Measurements from ENCODE around the gene PRLR.

Gene PRLR

GRCh38 chr5:35096932-35097331, 133.4 kb downstream of the PRLR start:
- H3K27me3 ChIP-seq (ENCODE audit: control insufficient read depth in 5 of 5, insufficient read depth in 4 of 5, low read length in 5 of 5) = peaks cover 0 to 2% (median 0%) of the 10 kb centered on the region in 5 donors
- H3K9ac ChIP-seq (ENCODE audit: low read length in 5 of 5) = no peak overlapping the region
- no peaks in the 10 kb centered on the region for H3K36me3 ChIP-seq (ENCODE audit: control insufficient read depth in 5 of 5, insufficient read depth in 5 of 5, low read length in 5 of 5)
- no peak overlapping the region for H3K4me3 ChIP-seq (ENCODE audit: low read depth in 1 of 5, low read length in 5 of 5)
- no peak overlapping the region for H3K27ac ChIP-seq (ENCODE audit: low read depth, low read length)
- H3K9me3 ChIP-seq (ENCODE audit: control insufficient read depth in 5 of 5, low read length in 5 of 5) = no peaks in the 10 kb centered on the region
- peaks cover 0 to 4% (median 0%) of the 10 kb centered on the region in 5 donors for H3K4me1 ChIP-seq (ENCODE audit: control insufficient read depth in 5 of 5, insufficient read depth in 5 of 5, low read length in 5 of 5)

GRCh38 chr5:35096216-35096615, 134.1 kb downstream of the PRLR start:
- H3K4me1 ChIP-seq (ENCODE audit: control insufficient read depth in 5 of 5, insufficient read depth in 5 of 5, low read length in 5 of 5) = peaks cover 0 to 4% (median 0%) of the 10 kb centered on the region in 5 donors
- no peaks in the 10 kb centered on the region for H3K36me3 ChIP-seq (ENCODE audit: control insufficient read depth in 5 of 5, insufficient read depth in 5 of 5, low read length in 5 of 5)
- no peaks in the 10 kb centered on the region for H3K9me3 ChIP-seq (ENCODE audit: control insufficient read depth in 5 of 5, low read length in 5 of 5)
- H3K27me3 ChIP-seq (ENCODE audit: control insufficient read depth in 5 of 5, insufficient read depth in 4 of 5, low read length in 5 of 5) = peaks cover 0 to 2% (median 0%) of the 10 kb centered on the region in 5 donors
- no peak overlapping the region for H3K4me3 ChIP-seq (ENCODE audit: low read depth in 1 of 5, low read length in 5 of 5)
- no peak overlapping the region for H3K9ac ChIP-seq (ENCODE audit: low read length in 5 of 5)
- no peak overlapping the region for H3K27ac ChIP-seq (ENCODE audit: low read depth, low read length)

- Histone ChIP-seq H3K4me1 (ENCODE audit: control insufficient read depth in 5 of 5, insufficient read depth in 5 of 5, low read length in 5 of 5) (peaks cover 0 to 4% (median 0%) of the 10 kb centered on the region in 5 donors), H3K27me3 (ENCODE audit: control insufficient read depth in 5 of 5, insufficient read depth in 4 of 5, low read length in 5 of 5) (peaks cover 0 to 2% (median 0%) of the 10 kb centered on the region in 5 donors), H3K4me3 (ENCODE audit: low read depth in 1 of 5, low read length in 5 of 5) (no peak overlapping the region), H3K9ac (ENCODE audit: low read length in 5 of 5) (no peak overlapping the region), H3K9me3 (ENCODE audit: control insufficient read depth in 5 of 5, low read length in 5 of 5) (no peaks in the 10 kb centered on the region), H3K27ac (ENCODE audit: low read depth, low read length) (no peak overlapping the region), H3K36me3 (ENCODE audit: control insufficient read depth in 5 of 5, insufficient read depth in 5 of 5, low read length in 5 of 5) (no peaks in the 10 kb centered on the region)
These were observed 134.9 kb downstream of the PRLR start for GRCh38 chr5:35095366-35095765.

- no peaks in the 10 kb centered on the region for H3K9me3 ChIP-seq (ENCODE audit: control insufficient read depth in 5 of 5, low read length in 5 of 5)
- no peak overlapping the region for H3K9ac ChIP-seq (ENCODE audit: low read length in 5 of 5)
- H3K36me3 ChIP-seq (ENCODE audit: control insufficient read depth in 5 of 5, insufficient read depth in 5 of 5, low read length in 5 of 5) = no peaks in the 10 kb centered on the region
- peaks cover 0 to 2% (median 0%) of the 10 kb centered on the region in 5 donors for H3K27me3 ChIP-seq (ENCODE audit: control insufficient read depth in 5 of 5, insufficient read depth in 4 of 5, low read length in 5 of 5)
- no peak overlapping the region for H3K27ac ChIP-seq (ENCODE audit: low read depth, low read length)
- H3K4me3 ChIP-seq (ENCODE audit: low read depth in 1 of 5, low read length in 5 of 5) = no peak overlapping the region
- peaks cover 0 to 4% (median 0%) of the 10 kb centered on the region in 5 donors for H3K4me1 ChIP-seq (ENCODE audit: control insufficient read depth in 5 of 5, insufficient read depth in 5 of 5, low read length in 5 of 5)
These were observed 135.3 kb downstream of the PRLR start for GRCh38 chr5:35094948-35095347.

- H3K4me3 ChIP-seq (ENCODE audit: low read depth in 1 of 5, low read length in 5 of 5) = no peak overlapping the region
- peaks cover 0 to 2% (median 0%) of the 10 kb centered on the region in 5 donors for H3K27me3 ChIP-seq (ENCODE audit: control insufficient read depth in 5 of 5, insufficient read depth in 4 of 5, low read length in 5 of 5)
- H3K4me1 ChIP-seq (ENCODE audit: control insufficient read depth in 5 of 5, insufficient read depth in 5 of 5, low read length in 5 of 5) = peaks cover 0 to 4% (median 0%) of the 10 kb centered on the region in 5 donors
- H3K9me3 ChIP-seq (ENCODE audit: control insufficient read depth in 5 of 5, low read length in 5 of 5) = no peaks in the 10 kb centered on the region
- no peak overlapping the region for H3K9ac ChIP-seq (ENCODE audit: low read length in 5 of 5)
- no peak overlapping the region for H3K27ac ChIP-seq (ENCODE audit: low read depth, low read length)
- no peaks in the 10 kb centered on the region for H3K36me3 ChIP-seq (ENCODE audit: control insufficient read depth in 5 of 5, insufficient read depth in 5 of 5, low read length in 5 of 5)
These were observed 137.6 kb downstream of the PRLR start for GRCh38 chr5:35092703-35093102.

- Histone ChIP-seq H3K27ac (ENCODE audit: low read depth, low read length) (no peak overlapping the region), H3K4me3 (ENCODE audit: low read depth in 1 of 5, low read length in 5 of 5) (no peak overlapping the region), H3K4me1 (ENCODE audit: control insufficient read depth in 5 of 5, insufficient read depth in 5 of 5, low read length in 5 of 5) (peaks cover 0 to 4% (median 0%) of the 10 kb centered on the region in 5 donors)
These were observed 138.6 kb downstream of the PRLR start for GRCh38 chr5:35091704-35092103.

GRCh38 chr5:35089334-35090314, 140.7 kb downstream of the PRLR start:
- Histone ChIP-seq H3K27me3 (ENCODE audit: control insufficient read depth in 5 of 5, insufficient read depth in 4 of 5, low read length in 5 of 5) (peaks cover 0 to 4% (median 0%) of the 10 kb centered on the region in 5 donors), H3K9ac (ENCODE audit: low read length in 5 of 5) (no peak overlapping the region), H3K9me3 (ENCODE audit: control insufficient read depth in 5 of 5, low read length in 5 of 5) (no peaks in the 10 kb centered on the region), H3K4me3 (ENCODE audit: low read depth in 1 of 5, low read length in 5 of 5) (no peak overlapping the region), H3K4me1 (ENCODE audit: control insufficient read depth in 5 of 5, insufficient read depth in 5 of 5, low read length in 5 of 5) (no peaks in the 10 kb centered on the region), H3K27ac (ENCODE audit: low read depth, low read length) (no peak overlapping the region), H3K36me3 (ENCODE audit: control insufficient read depth in 5 of 5, insufficient read depth in 5 of 5, low read length in 5 of 5) (no peaks in the 10 kb centered on the region)

More at GRCh38 chr5:35091704-35092103, 138.6 kb downstream of the PRLR start:
- Histone ChIP-seq H3K9me3 (ENCODE audit: control insufficient read depth in 5 of 5, low read length in 5 of 5) (no peaks in the 10 kb centered on the region), H3K9ac (ENCODE audit: low read length in 5 of 5) (no peak overlapping the region), H3K36me3 (ENCODE audit: control insufficient read depth in 5 of 5, insufficient read depth in 5 of 5, low read length in 5 of 5) (no peaks in the 10 kb centered on the region), H3K27me3 (ENCODE audit: control insufficient read depth in 5 of 5, insufficient read depth in 4 of 5, low read length in 5 of 5) (peaks cover 0 to 1% (median 0%) of the 10 kb centered on the region in 5 donors)

- H3K27ac ChIP-seq (ENCODE audit: low read depth, low read length) = no peak overlapping the region
- no peak overlapping the region for H3K9ac ChIP-seq (ENCODE audit: low read length in 5 of 5)
- H3K9me3 ChIP-seq (ENCODE audit: control insufficient read depth in 5 of 5, low read length in 5 of 5) = no peaks in the 10 kb centered on the region
- H3K27me3 ChIP-seq (ENCODE audit: control insufficient read depth in 5 of 5, insufficient read depth in 4 of 5, low read length in 5 of 5) = peaks cover 0 to 4% (median 0%) of the 10 kb centered on the region in 5 donors
- no peaks in the 10 kb centered on the region for H3K36me3 ChIP-seq (ENCODE audit: control insufficient read depth in 5 of 5, insufficient read depth in 5 of 5, low read length in 5 of 5)
- no peak overlapping the region for H3K4me3 ChIP-seq (ENCODE audit: low read depth in 1 of 5, low read length in 5 of 5)
- H3K4me1 ChIP-seq (ENCODE audit: control insufficient read depth in 5 of 5, insufficient read depth in 5 of 5, low read length in 5 of 5) = no peaks in the 10 kb centered on the region
These were observed 142.3 kb downstream of the PRLR start for GRCh38 chr5:35087991-35088390.

- Histone ChIP-seq H3K27ac (ENCODE audit: low read depth, low read length) (no peak overlapping the region), H3K9me3 (ENCODE audit: control insufficient read depth in 5 of 5, low read length in 5 of 5) (no peaks in the 10 kb centered on the region), H3K4me1 (ENCODE audit: control insufficient read depth in 5 of 5, insufficient read depth in 5 of 5, low read length in 5 of 5) (no peaks in the 10 kb centered on the region), H3K4me3 (ENCODE audit: low read depth in 1 of 5, low read length in 5 of 5) (no peak overlapping the region), H3K27me3 (ENCODE audit: control insufficient read depth in 5 of 5, insufficient read depth in 4 of 5, low read length in 5 of 5) (peaks cover 0 to 4% (median 0%) of the 10 kb centered on the region in 5 donors), H3K36me3 (ENCODE audit: control insufficient read depth in 5 of 5, insufficient read depth in 5 of 5, low read length in 5 of 5) (no peaks in the 10 kb centered on the region), H3K9ac (ENCODE audit: low read length in 5 of 5) (no peak overlapping the region)
These were observed 147.1 kb downstream of the PRLR start for GRCh38 chr5:35083150-35083549.

GRCh38 chr5:35082530-35082929, 147.8 kb downstream of the PRLR start:
- Histone ChIP-seq H3K27me3 (ENCODE audit: control insufficient read depth in 5 of 5, insufficient read depth in 4 of 5, low read length in 5 of 5) (peaks cover 0 to 4% (median 0%) of the 10 kb centered on the region in 5 donors), H3K36me3 (ENCODE audit: control insufficient read depth in 5 of 5, insufficient read depth in 5 of 5, low read length in 5 of 5) (no peaks in the 10 kb centered on the region), H3K9me3 (ENCODE audit: control insufficient read depth in 5 of 5, low read length in 5 of 5) (no peaks in the 10 kb centered on the region), H3K9ac (ENCODE audit: low read length in 5 of 5) (no peak overlapping the region), H3K27ac (ENCODE audit: low read depth, low read length) (no peak overlapping the region), H3K4me1 (ENCODE audit: control insufficient read depth in 5 of 5, insufficient read depth in 5 of 5, low read length in 5 of 5) (no peaks in the 10 kb centered on the region), H3K4me3 (ENCODE audit: low read depth in 1 of 5, low read length in 5 of 5) (no peak overlapping the region)
